NT2/D1 (cell line): Measurements from ENCODE around the gene GTSE1.

ENCODE experiments used
- SUZ12 ChIP-seq: IDR thresholded peaks from 2 replicates; pipeline ENCODE4 v1.6.1; 2011; ENCODE audit not compliant: insufficient read length, insufficient read depth; ENCODE audit errors: extremely low read depth
- YY1 ChIP-seq: IDR thresholded peaks from 2 replicates; pipeline ENCODE4 v1.6.1; 2011; ENCODE audit not compliant: insufficient read length, insufficient read depth
- ZNF274 ChIP-seq: IDR thresholded peaks from 2 replicates; pipeline ENCODE4 v1.6.1; 2011; ENCODE audit warnings: mild to moderate bottlenecking, low read depth, low read length

- TF ChIP-seq SUZ12 (no peak), YY1 (no peak), ZNF274 (no peak)
Observed at GRCh38 chr22:46286006-46286405, 10.7 kb upstream of the GTSE1 start.
